H1 (cell line): Measurements from ENCODE around the gene SPAST. TPM values are rescaled to one million over a fixed set of nuclear protein-coding genes. Genes with fewer than 3 reads are reported as not detected.

Experiments
- CTCF ChIA-PET: fragments of 300-600 bp; sonication (Branson Sonifier 250); formaldehyde crosslinking; loops from one replicate; lab custom pipeline; 2021; ENCODE audit not compliant: partially characterized antibody; lab: Charles Lee
- POLR2A ChIA-PET: fragments of 300-600 bp; sonication (Branson Sonifier 250); formaldehyde crosslinking; loops from one replicate; lab custom pipeline; 2021; ENCODE audit warnings: inconsistent platforms; ENCODE audit not compliant: partially characterized antibody; lab: Charles Lee
- DNase-seq, 2 experiments: peaks; one replicate each; pipeline versions ENCODE4 v3.0.0 to v3.0.0-alpha.2; 2010 to 2022; ENCODE audit warnings: low spot score in 2 of 2, low read depth in 1 of 2, mixed read lengths in 1 of 2
- FAIRE-seq: peaks from 2 replicates; lab custom pipeline; 2011; peaks lifted over from hg19 to GRCh38; lab: Jason Lieb, UNC
- H2AFZ ChIP-seq: 2 replicates; pipeline ENCODE4 v1.8.1; 2012; ENCODE audit warnings: low read length, inconsistent platforms
- H2AK5ac ChIP-seq: 2 replicates; pipeline ENCODE4 v1.6.1; 2013; ENCODE audit warnings: low read depth, low read length
- H2BK120ac ChIP-seq: replicated peaks from 2 replicates; pipeline ENCODE3; 2013; ENCODE audit warnings: low read depth, low read length, inconsistent platforms
- H2BK12ac ChIP-seq: 2 replicates; pipeline ENCODE4 v1.6.1; 2013; ENCODE audit warnings: low read depth, low read length
- H2BK15ac ChIP-seq: 2 replicates; pipeline ENCODE4 v1.6.1; 2013; ENCODE audit warnings: low read length
- H2BK20ac ChIP-seq: 2 replicates; pipeline ENCODE4 v1.6.1; 2013; ENCODE audit warnings: low read length
- H2BK5ac ChIP-seq: 2 replicates; pipeline ENCODE4 v1.6.1; 2013; ENCODE audit warnings: low read depth, low read length
- H3K14ac ChIP-seq: 2 replicates; pipeline ENCODE4 v1.6.1; 2013; ENCODE audit warnings: inconsistent platforms; ENCODE audit not compliant: insufficient read length
- H3K18ac ChIP-seq: 2 replicates; pipeline ENCODE4 v1.6.1; 2013; ENCODE audit warnings: low read length; ENCODE audit errors: extremely low read depth
- H3K23ac ChIP-seq: 2 replicates; pipeline ENCODE4 v1.6.1; 2013; ENCODE audit warnings: inconsistent platforms; ENCODE audit not compliant: insufficient read length
- H3K23me2 ChIP-seq: 2 replicates; pipeline ENCODE4 v1.6.1; 2013; ENCODE audit warnings: low read depth, low read length
- H3K27ac ChIP-seq: 2 replicates; pipeline ENCODE4 v1.6.1; 2011; ENCODE audit warnings: low read depth, low read length, inconsistent platforms
- H3K27me3 ChIP-seq, 4 experiments: replicated peaks in 1 of 4; 1 replicate in 1 of 4; 2 replicates in 3 of 4; pipeline versions ENCODE4 v1.6.1 to v1.8.1; 2011 to 2013; ENCODE audit warnings: low read length in 3 of 4, mild to moderate bottlenecking in 3 of 4, inconsistent platforms in 2 of 4, mixed read lengths in 2 of 4, moderate library complexity in 1 of 4; ENCODE audit not compliant: control insufficient read depth in 3 of 4, insufficient read depth in 3 of 4; ENCODE audit errors: extremely low read depth in 1 of 4
- H3K36me3 ChIP-seq, 4 experiments: 2 replicates each; pipeline versions ENCODE4 v1.6.1 to v1.8.1; 2011 to 2013; ENCODE audit warnings: mild to moderate bottlenecking in 4 of 4, low read length in 3 of 4, moderate library complexity in 2 of 4, control low read depth in 1 of 4, inconsistent platforms in 1 of 4; ENCODE audit not compliant: insufficient read depth in 4 of 4, control insufficient read depth in 2 of 4
- H3K4ac ChIP-seq: replicated peaks from 2 replicates; pipeline ENCODE3; 2013; ENCODE audit warnings: low read length, low read depth, mixed read lengths, inconsistent platforms; ENCODE audit not compliant: insufficient read length
- H3K4me1 ChIP-seq, 4 experiments: replicated peaks in 1 of 4; 1 replicate in 1 of 4; 2 replicates in 3 of 4; pipeline versions ENCODE4 v1.6.1 to v1.8.1; 2011 to 2013; ENCODE audit warnings: low read length in 3 of 4, inconsistent platforms in 2 of 4, mixed read lengths in 1 of 4; ENCODE audit not compliant: insufficient read depth in 4 of 4, control insufficient read depth in 3 of 4
- H3K4me2 ChIP-seq, 2 experiments: 2 replicates each; pipeline versions ENCODE4 v1.6.1 to v1.8.1; 2011 to 2013; ENCODE audit warnings: low read depth in 2 of 2, low read length in 2 of 2, control low read depth in 1 of 2, inconsistent platforms in 1 of 2, mild to moderate bottlenecking in 1 of 2; ENCODE audit not compliant: insufficient read depth in 1 of 2
- H3K4me3 ChIP-seq, 4 experiments: fragments of 200-600, 300-600 bp in 1 of 4; sonication (generic), shearing (Covaris generic), sonication (Bioruptor Twin) in 1 of 4; 2 replicates each; pipeline versions ENCODE4 v1.5.1 to v1.8.1; 2011 to 2016; ENCODE audit warnings: low read length in 4 of 4, low read depth in 3 of 4, control low read depth in 2 of 4, inconsistent platforms in 2 of 4, mild to moderate bottlenecking in 2 of 4, mixed read lengths in 1 of 4, moderate library complexity in 1 of 4; ENCODE audit not compliant: insufficient read depth in 2 of 4; ENCODE audit errors: extremely low read depth in 1 of 4
- H3K56ac ChIP-seq: replicated peaks from 2 replicates; pipeline ENCODE3; 2013; ENCODE audit warnings: low read depth, mild to moderate bottlenecking, mixed read lengths, low read length, inconsistent platforms; ENCODE audit not compliant: insufficient read length
- H3K79me1 ChIP-seq: 2 replicates; pipeline ENCODE4 v1.6.1; 2013; ENCODE audit warnings: low read depth, low read length, control low read depth
- H3K79me2 ChIP-seq, 2 experiments: 2 replicates each; pipeline versions ENCODE4 v1.6.1 to v1.8.1; 2012 to 2013; ENCODE audit warnings: low read length in 2 of 2, mild to moderate bottlenecking in 2 of 2, inconsistent platforms in 1 of 2; ENCODE audit not compliant: insufficient read depth in 2 of 2, control insufficient read depth in 1 of 2
- H3K9ac ChIP-seq, 4 experiments: replicated peaks in 1 of 4; 1 replicate in 1 of 4; 2 replicates in 3 of 4; pipeline versions ENCODE4 v1.6.1 to v1.8.1; 2011 to 2013; ENCODE audit warnings: low read depth in 3 of 4, low read length in 3 of 4, control low read depth in 2 of 4, mild to moderate bottlenecking in 2 of 4, moderate library complexity in 2 of 4, inconsistent platforms in 1 of 4; ENCODE audit errors: extremely low read depth in 1 of 4
- H3K9me3 ChIP-seq, 2 experiments: 2 replicates each; pipeline versions ENCODE4 v1.6.1 to v1.8.1; 2012 to 2013; ENCODE audit warnings: mild to moderate bottlenecking in 2 of 2, moderate library complexity in 2 of 2, control low read depth in 1 of 2, inconsistent platforms in 1 of 2, low read depth in 1 of 2, low read length in 1 of 2, mixed read lengths in 1 of 2; ENCODE audit not compliant: insufficient read depth in 2 of 2
- H4K20me1 ChIP-seq, 2 experiments: replicated peaks in 1 of 2; 2 replicates each; pipeline versions ENCODE3 to v1.8.1; 2011 to 2013; ENCODE audit warnings: inconsistent platforms in 2 of 2, low read length in 2 of 2, mild to moderate bottlenecking in 1 of 2; ENCODE audit not compliant: insufficient read depth in 2 of 2, control insufficient read depth in 1 of 2
- H4K5ac ChIP-seq: 2 replicates; pipeline ENCODE4 v1.6.1; 2013; ENCODE audit warnings: low read length, low read depth, mixed read lengths, inconsistent platforms; ENCODE audit not compliant: insufficient read length
- H4K8ac ChIP-seq: 2 replicates; pipeline ENCODE4 v1.8.0; 2013; ENCODE audit warnings: mild to moderate bottlenecking, moderate library complexity, low read length, inconsistent platforms; ENCODE audit not compliant: insufficient read depth; ENCODE audit errors: extremely low read depth
- H4K91ac ChIP-seq: replicated peaks from 2 replicates; pipeline ENCODE3; 2013; ENCODE audit warnings: low read length, mixed read lengths, inconsistent platforms; ENCODE audit not compliant: insufficient read length
- CBX5 ChIP-seq: fragments of 300-800, 300-1000 bp; sonication (generic); IDR thresholded peaks from 2 replicates; pipeline ENCODE4 v1.7.1; 2016; ENCODE audit warnings: antibody characterized with exemption, low read length, low read depth
- CHD1 ChIP-seq: IDR thresholded peaks from 2 replicates; pipeline ENCODE4 v1.6.1; 2012; ENCODE audit warnings: low read depth, low read length, improper control_type of control experiment
- CHD2 ChIP-seq: IDR thresholded peaks from 2 replicates; pipeline ENCODE4 v1.6.1; 2012; ENCODE audit warnings: low read length, improper control_type of control experiment
- GTF2F1 ChIP-seq: IDR thresholded peaks from 2 replicates; pipeline ENCODE4 v1.6.1; 2012; ENCODE audit warnings: low read depth, low read length, improper control_type of control experiment, borderline replicate concordance
- MAFK ChIP-seq: IDR thresholded peaks from 2 replicates; pipeline ENCODE4 v1.6.1; 2012; ENCODE audit warnings: low read depth, mild to moderate bottlenecking, improper control_type of control experiment, low read length
- PHF8 ChIP-seq: fragments of 200-600 bp; sonication (generic); conservative IDR thresholded peaks from 2 replicates; pipeline ENCODE4 v1.7.1; 2012; ENCODE audit warnings: low read depth, mild to moderate bottlenecking, inconsistent platforms, low read length, moderate library complexity
- POLR2AphosphoS5 ChIP-seq: IDR thresholded peaks from 2 replicates; pipeline ENCODE4 v1.6.1; 2011; ENCODE audit warnings: low read depth, low read length
- SIRT6 ChIP-seq: IDR thresholded peaks from one replicate; pipeline ENCODE4 v1.7.1; 2012; ENCODE audit warnings: low read length, inconsistent platforms
- WGBS, 2 experiments: shearing (Covaris generic) in 1 of 2; methylation state at CpG; one replicate each; pipeline versions ENCODE4 v1.1.6 to v1.1.7; 2013 to 2015; ENCODE audit warnings: low lambda C conversion rate in 2 of 2, mixed read lengths in 2 of 2, inconsistent platforms in 1 of 2, low coverage in 1 of 2, missing lambda C conversion rate in 1 of 2; ENCODE audit not compliant: insufficient replicate concordance in 2 of 2, insufficient coverage in 1 of 2, insufficient read length in 1 of 2; ENCODE audit errors: extremely low coverage in 1 of 2, missing lambda C conversion rate in 1 of 2; 5-methylcytosine and 5-hydroxymethylcytosine counted together
- polyA plus RNA-seq, 7 experiments: library from polyadenylated mRNA; depleted of rRNA in 3 of 7; stranded (reverse) in 5 of 7; unstranded in 2 of 7; fragments of >200 nt in 5 of 7; fragments of 200-250 nt in 2 of 7; gene quantifications; 1 replicate in 5 of 7; 2 replicates in 1 of 7; 4 replicates in 1 of 7; pipeline versions ENCODE4 v1.2.1 to v1.2.3, GENCODE V29; 2011 to 2013; ENCODE audit warnings: missing spikeins in 2 of 7, mixed read lengths in 2 of 7
- total RNA-seq: library from RNA; stranded (reverse); fragmentation: NEBNext Ultra II Directional; extraction: Animal tissue kit (Norgen Biotek cat#: 25700); gene quantifications from 2 replicates; pipeline ENCODE4 v1.2.1, GENCODE V29; 2021
- TF ChIP-seq, protein P1 (sequence below): IDR thresholded peaks from 2 replicates; pipeline ENCODE4 v1.6.1; 2012; ENCODE audit warnings: inconsistent platforms
- TF ChIP-seq, protein P2 (sequence below): IDR thresholded peaks from 2 replicates; pipeline ENCODE4 v1.6.1; 2012; ENCODE audit warnings: low read length, inconsistent platforms

The SPAST gene
- total and polyA plus RNA-seq, 2 of the 8 experiments (the other 6 are each of a cell fraction or from before 2014, with no cell fraction given), result 4.4 to 36.0 TPM

DNA sequence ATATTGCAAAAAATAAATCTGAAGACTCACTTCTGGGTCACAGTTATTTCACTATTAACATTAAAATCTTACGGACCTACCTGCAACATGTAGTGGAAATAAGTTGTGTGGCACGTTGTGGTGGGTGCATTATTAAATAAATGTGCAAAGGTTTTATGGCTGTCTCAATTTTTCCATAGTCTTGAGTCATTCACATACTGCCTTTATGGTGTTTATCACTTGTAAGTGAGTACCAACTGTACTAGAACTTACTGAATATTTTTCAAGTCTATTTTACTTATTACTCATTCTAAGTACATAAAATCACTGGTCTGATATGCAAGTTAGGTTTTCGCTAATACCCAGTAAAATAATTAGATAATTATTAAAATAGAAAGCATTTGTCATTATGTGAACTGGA is 54.7 kb downstream of the SPAST start:
- H2BK5ac ChIP-seq, result no peak overlapping the region
- FAIRE-seq, result no peak
- TF ChIP-seq, protein P1, sequence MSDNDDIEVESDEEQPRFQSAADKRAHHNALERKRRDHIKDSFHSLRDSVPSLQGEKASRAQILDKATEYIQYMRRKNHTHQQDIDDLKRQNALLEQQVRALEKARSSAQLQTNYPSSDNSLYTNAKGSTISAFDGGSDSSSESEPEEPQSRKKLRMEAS, result no peak
- no peak for TF ChIP-seq CBX5
- TF ChIP-seq GTF2F1, result no peak
- no peak for TF ChIP-seq CHD2
- no peak for TF ChIP-seq SIRT6
- TF ChIP-seq, protein P2, sequence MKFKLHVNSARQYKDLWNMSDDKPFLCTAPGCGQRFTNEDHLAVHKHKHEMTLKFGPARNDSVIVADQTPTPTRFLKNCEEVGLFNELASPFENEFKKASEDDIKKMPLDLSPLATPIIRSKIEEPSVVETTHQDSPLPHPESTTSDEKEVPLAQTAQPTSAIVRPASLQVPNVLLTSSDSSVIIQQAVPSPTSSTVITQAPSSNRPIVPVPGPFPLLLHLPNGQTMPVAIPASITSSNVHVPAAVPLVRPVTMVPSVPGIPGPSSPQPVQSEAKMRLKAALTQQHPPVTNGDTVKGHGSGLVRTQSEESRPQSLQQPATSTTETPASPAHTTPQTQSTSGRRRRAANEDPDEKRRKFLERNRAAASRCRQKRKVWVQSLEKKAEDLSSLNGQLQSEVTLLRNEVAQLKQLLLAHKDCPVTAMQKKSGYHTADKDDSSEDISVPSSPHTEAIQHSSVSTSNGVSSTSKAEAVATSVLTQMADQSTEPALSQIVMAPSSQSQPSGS, result no peak
- no peak for TF ChIP-seq MAFK
- no peak for TF ChIP-seq CHD1
- TF ChIP-seq POLR2AphosphoS5, result no peak
- no peak for TF ChIP-seq PHF8

More for the DNA sequence above, 54.7 kb downstream of the SPAST start:
- Histone ChIP-seq H2BK20ac (no peak overlapping the region), H3K4ac (no peak overlapping the region), H2BK12ac (no peak overlapping the region), H4K8ac (no peak overlapping the region), H3K9me3 (no peaks in the 10 kb centered on the region), H4K5ac (no peak overlapping the region), H3K4me1 (no peaks in the 10 kb centered on the region), H3K9ac (no peak overlapping the region), H2BK15ac (no peak overlapping the region), H3K23me2 (no peaks in the 10 kb centered on the region), H3K79me1 (no peaks in the 10 kb centered on the region), H3K14ac (no peak overlapping the region), H3K4me2 (no peak overlapping the region), H3K27ac (no peak overlapping the region), H3K4me3 (no peak overlapping the region), H4K20me1 (no peaks in the 10 kb centered on the region), H3K36me3 (peaks cover 0 to 8% (median 0%) of the 10 kb centered on the region in 4 experiments; a peak in 1 of 8 replicates), H2AK5ac (no peak overlapping the region), H3K27me3 (no peaks in the 10 kb centered on the region), H3K79me2 (no peaks in the 10 kb centered on the region), H3K18ac (no peak overlapping the region), H3K23ac (no peak overlapping the region), H4K91ac (no peak overlapping the region), H2BK120ac (no peak overlapping the region), H3K56ac (no peak overlapping the region), H2AFZ (no peak overlapping the region)
- ChIA-PET CTCF (no interaction called here), POLR2A (no interaction called here)
- 85% methylated on average over 3 of the region's 3 CpGs; no CpG with 5 or more reads in 1 of the 2 experiments for WGBS, 2 experiments
- DNase-seq, result no peak
